NCI-H1417 (cell line): Measurements from ENCODE around the gene MED23.
"Not testable (repeated sequence)": the region's sequence is repeated elsewhere in the genome, so short reads cannot be mapped to it uniquely, and the experiment has no call there.

Experiments
- DNase-seq, 3 experiments: peaks; one replicate each; lab custom pipeline; 2025; lab: John Stamatoyannopoulos, UW

Gene MED23

DNA sequence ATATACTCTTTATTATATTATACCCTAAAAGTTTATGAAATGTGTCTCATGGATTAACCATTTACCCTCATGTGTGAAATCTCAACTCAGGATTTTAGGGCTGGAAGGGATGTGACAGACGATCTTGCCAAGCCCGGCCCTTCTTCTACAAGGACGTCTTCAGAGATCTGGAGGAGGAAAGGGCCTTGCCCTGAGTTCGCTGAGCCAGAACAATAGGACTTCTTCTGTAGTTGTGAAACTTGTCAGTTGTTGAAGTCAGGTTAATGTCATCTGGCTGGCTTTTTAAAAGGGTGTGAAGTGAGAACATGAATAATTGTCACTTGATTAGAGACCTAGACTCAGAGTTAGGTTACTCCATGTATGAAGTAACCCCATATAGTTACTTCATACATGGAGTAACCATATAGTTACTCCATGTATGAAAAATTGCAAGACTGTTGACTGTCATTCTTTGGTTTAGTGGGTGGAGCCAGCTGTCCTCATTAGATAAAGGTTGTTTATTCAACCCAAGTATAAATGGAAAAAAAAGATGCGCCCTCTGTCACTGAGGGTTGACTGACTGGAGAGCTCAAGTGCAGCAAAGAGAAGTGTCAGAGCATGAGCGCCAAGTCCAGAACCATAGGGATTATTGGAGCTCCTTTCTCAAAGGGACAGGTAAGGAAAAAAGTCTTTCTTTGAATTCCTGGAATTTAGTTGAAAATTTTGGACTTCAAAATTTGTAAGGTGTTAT lies 55.2 kb downstream of the MED23 start, which contains the start of gene ARG1:
ARG1 (plus strand) TSS at position 541 of the 730 bp plus-strand sequence; CDS start at position 598, 57 bp downstream.
- DNase-seq = no peak

DNA sequence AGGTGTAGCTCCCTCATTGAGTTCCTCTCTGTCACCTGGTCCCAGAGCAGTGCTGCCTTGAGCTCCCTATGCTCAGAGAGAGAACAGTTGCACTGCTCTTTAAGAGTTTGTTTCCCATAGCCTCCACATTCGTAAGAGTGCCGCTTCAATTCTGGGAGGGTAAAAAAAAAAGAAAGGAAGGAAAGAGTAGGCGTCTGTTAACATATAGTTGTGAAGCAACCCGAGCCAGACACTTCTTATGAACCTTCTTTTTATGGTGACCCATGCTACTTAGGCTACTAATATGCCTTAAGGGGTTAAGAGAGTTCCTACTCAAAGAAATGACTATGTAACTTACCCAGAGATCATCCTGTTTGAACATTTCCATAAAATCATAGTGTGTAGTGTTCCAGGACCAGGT lies 59.3 kb downstream of the MED23 start:
- no peak for DNase-seq

DNA sequence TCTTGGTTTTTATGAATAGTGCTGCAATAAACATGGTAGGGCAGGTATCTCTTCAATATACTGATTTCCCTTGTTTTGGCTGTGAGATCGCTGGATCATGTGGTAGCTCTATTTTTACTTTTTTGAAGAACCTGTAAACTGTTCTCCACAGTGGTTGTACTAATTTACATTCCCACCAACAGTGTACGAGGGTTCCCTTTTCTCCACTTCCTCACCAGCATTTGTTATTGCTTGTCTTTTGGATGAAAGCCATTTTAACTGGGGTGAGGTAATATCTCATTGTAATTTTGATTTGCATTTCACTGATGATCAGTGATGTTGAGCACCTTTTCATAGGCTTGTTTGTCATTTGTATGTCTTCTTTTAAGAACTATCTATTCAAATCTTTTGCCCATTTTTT lies 63.0 kb downstream of the MED23 start:
- DNase-seq = no peak

DNA sequence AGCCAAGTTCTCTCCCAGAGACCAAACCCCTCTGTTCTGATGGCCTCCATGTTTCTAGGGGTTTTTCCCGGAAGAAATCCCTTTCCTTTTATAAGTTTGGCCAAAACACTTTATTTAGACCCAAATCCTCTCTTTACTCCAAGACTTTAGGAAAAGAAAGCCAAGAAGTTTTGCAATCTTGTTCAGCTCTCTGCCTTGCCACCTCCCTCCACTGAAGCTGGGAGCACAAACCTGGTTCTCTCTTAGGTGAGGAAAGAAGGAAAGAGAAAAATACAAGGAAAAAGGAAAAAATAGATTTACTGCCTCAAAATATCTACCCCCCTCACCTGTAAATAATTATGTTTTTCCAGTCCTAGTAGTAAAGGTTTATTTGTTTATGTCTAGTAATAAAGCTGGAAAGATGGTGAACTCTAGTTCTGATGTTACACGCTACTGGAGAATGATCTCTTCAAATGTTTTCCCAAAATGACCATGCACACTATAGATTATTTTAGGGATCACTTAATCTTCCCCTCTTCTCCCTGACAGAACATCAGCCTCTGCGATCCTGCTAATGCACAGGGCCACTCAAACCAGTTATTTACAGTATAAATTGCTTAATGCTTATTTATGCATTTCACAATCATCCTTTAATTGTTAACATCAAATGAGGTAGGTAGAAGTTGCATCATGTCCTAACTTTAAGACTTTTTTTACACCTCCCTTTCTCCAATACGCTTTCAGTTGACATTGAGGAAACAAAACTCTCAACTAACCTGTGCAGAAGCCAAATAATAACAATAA lies 65.9 kb downstream of the MED23 start:
- no peak for DNase-seq

DNA sequence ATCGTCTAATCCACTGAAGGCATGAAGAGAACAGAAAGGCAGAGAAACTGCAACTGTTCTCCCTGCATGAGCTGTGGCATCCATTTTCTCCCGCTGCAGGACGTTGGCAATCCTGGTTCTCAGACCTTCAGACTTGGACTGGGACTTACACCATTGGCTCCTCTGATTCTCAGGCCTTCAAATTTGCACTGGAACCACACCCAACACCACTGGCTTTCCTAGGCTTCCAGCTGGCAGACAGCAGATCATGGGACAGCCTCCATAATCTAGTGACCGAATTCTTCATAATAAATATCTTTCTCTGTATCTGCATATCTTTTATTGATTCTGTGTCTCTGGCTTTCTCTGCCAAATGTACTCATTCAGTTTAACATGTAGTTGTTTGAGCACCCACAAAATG lies 69.1 kb downstream of the MED23 start:
- DNase-seq = no peak

DNA sequence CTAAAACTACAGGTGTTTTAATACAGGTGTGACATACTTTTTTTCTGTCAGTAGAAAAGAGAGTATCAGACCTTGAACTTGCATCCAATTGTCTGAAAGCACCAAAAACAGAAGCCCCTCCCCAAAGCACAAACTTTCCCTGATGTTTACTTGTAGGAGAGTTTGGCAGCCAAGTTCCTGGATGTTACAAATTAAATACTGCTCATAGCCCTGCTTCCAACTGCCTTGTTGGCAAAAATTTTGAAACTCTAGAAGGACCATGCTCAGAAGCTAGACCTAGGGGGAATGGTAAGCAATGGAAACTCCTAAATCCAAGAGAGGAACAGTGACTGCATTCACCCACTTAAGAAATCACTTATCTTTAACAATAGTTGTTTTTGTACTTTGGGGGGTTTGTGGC lies 72.0 kb downstream of the MED23 start:
- no peak for DNase-seq

DNA sequence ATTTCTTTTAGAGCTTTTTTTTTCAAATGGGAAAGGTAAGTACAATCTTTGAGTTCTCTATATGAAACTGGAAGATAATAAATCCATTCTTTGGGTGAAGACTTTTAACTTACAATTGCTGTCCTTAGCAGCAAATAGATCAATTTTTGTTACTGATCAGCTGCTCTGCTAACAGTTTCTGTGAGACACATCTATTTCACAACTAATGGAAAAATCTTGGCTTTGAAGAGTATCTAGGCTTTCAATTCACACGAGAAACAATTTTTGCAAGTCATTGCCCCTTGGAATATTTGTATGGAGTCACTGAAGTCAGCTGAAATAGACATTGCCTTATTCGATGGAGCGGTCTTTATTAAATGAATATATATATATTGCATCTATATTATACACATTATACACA lies 75.5 kb downstream of the MED23 start:
- DNase-seq = no peak

DNA sequence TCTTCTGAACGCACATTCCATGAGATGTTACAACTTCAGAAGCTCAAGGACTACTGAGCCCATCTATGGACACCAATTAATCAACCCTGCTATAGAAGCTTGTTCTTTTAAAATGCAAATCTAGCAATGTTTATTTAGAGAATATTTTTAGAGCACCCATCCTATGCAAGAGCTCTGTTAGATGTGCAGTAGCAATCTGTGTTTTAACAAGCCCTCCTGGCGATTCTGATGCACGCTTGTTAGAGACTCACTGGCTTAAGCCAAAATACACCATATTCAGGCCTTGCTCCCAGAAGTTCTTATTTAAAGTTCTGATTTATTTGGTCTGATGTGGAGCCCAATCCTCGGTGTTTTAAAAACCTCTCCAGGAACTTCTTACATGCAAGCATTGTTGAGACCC lies 76.1 kb downstream of the MED23 start:
- peak in 1 of 3 experiments; percentile 1 for DNase-seq

DNA sequence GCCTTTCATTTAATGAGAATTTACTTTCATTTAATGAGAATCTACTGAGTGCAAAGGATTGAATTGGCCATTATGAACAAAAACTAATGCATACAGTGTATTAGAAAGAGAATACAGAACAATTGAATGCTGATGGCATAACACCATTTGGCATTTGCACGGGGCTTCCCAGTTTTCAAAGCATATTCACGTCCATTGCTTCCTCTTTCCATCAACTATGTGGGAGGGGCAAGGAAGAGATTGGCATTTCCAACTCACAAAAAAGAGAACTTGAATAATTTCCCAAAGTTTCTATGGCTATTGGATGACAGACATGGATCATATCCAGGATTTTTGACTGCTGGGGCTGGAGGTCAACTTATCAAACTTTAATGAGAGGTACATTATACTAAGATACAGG lies 78.2 kb downstream of the MED23 start:
- no peak for DNase-seq

DNA sequence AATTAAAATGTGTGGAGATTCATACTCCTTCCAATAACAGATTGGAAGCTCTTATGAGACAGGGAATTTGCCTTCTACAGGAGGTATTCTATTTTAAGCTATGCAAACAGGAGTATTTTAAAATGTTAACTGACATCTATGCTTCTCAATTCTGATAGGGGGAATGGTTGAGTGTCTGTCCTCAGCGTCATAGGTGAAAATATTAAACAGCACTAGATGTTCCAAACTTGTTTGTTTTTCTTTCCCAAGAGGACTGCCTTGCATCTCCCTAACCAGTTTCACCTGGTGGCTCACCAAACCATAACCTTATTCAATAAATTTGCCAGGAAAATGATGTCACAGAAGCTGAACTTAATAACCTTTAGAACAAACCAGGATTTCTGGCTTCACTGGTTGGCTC lies 79.6 kb downstream of the MED23 start:
- no peak for DNase-seq

DNA sequence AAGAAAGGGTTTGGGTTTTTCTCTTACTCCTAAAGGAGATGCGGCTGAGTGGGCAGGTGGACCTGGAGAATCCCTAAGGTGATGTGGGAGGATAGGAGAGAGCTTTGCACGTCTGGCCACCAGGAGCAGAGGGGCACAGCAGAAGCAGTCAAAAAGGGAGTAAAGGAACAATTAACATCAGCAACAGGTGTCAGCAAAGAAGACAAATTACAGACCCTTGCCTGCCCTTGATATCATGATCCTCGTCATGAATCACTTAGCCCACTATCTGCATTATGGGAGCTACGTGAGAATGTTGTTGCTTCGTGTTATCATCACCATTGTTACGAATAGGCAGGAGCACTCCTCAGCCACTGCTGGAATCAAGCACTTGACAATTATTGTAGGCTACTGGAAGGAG lies 80.6 kb downstream of the MED23 start:
- no peak for DNase-seq

DNA sequence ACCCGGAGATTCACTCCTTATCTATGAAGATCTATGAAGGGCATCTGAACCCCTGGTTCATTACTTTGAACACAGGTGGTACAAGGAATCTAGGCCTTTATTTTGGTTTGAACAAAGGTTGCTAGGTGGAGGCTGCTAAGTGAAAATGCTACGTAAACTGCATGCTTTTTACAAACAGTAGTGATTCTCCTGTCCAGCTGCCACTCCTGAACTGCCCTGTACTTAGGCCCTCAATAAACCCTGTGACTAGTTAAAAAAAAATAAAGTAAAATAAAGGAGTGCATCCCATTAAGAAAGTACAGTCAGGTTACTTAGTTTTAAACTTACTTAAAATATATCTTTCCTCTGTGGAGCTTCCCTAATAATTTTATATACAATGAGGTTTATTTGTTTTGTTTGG lies 82.7 kb downstream of the MED23 start:
- peak in 1 of 3 experiments; percentile 21 for DNase-seq

DNA sequence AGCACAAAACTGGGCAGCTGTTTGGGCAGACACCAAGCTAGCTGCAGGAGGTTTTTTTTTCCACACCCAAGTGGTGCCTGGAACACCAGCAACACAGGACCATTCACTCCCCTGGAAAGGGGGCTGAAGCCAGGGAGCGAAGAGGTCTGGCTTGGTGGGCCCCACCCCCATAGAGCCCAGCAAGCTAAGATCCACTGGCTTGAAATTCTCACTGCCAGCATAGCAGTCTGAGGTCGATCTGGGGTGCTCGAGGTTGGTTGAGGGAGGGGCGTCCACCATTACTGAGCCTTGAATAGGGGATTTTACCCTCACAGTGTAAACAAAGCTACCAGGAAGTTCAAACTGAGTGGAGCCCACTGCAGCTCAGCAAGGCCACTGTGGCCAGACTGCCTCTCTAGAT lies 89.4 kb downstream of the MED23 start:
- DNase-seq = not testable (repeated sequence)

DNA sequence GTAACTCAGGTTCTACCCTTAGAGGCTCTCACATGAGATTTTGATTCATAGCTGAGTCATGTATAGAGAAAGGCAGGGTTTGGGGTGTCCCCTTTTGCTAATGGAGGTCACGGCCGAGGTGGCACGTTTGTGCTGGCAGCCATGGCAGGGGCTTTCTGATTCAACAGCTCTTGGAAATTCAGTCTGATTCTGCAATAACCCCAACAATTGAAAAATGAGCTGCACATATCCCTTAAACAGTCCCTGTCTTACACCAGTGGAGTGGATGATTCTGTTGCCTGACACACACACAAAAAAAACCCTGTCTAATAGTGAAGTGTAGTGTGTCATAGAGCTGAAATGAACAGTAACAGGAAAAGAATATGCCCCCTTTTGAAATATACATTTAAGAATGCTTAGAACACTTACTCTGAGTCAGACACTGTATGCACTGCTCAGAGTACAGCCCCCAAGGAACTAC lies 95.4 kb downstream of the MED23 start:
- no peak for DNase-seq

DNA sequence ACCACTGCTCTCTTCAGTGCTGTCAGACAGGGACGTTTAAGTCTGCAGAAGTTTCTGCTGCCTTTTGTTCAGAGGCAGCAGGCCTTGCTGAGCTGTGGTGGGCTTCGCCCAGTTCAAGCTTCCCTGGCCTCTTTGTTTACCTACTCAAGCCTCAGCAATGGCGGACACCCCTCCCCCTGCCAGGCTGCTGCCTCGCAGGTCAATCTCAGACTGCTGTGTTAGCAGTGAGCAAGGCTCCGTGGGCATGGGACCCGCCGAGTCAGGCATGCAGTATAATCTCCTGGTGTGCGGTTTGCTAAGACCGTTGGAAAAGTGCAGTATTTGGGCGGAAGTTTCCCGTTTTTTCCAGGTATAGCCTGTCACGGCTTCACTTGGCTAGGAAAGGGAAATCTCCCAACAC lies 96.4 kb downstream of the MED23 start:
- DNase-seq = not testable (repeated sequence)

DNA sequence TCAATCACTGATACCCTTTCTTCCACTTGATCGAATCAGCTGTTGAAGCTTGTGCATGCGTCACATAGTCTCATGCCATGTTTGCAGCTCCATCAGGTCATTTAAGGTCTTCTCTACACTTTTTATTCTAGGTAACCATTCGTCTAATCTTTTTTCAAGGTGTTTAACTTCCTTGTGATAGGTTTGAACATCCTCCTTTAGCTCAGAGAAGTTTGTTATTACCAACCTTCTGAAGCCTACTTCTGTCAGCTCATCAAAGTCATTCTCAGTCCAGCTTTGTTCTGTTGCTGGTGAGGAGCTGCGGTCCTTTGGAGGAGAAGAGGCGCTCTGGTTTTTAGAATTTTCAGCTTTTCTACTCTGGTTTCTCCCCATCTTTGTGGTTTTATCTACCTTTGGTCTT lies 97.1 kb downstream of the MED23 start:
- not testable (repeated sequence) for DNase-seq

DNA sequence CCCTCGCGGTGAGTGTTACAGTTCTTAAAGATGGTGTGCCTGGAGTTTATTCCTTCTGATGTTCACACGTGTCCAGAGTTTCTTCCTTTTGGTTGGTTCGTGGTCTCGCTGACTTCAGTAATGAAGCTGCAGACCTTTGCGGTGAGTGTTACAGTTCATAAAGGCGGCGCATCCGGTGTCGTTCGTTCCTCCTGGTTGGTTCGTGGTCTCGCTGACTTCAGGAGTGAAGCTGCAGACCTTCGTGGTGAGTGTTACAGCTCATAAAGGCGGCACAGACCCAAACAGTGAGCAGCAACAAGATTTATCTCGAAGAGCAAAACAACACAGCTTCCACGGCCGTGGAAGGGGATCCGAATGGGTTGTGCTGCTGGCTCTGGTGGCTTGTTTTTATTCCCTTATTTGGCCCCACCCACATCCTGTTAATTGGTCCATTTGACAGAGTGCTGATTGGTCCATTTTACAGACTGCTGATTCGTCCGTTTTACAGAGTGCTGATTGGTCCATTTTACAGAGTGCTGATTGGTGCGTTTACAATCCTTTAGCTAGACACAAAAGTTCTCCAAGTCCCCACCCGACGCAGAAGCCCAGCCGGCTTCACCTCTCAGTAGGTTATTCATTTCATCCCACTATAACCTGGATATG lies 103.2 kb downstream of the MED23 start:
- DNase-seq = no peak

DNA sequence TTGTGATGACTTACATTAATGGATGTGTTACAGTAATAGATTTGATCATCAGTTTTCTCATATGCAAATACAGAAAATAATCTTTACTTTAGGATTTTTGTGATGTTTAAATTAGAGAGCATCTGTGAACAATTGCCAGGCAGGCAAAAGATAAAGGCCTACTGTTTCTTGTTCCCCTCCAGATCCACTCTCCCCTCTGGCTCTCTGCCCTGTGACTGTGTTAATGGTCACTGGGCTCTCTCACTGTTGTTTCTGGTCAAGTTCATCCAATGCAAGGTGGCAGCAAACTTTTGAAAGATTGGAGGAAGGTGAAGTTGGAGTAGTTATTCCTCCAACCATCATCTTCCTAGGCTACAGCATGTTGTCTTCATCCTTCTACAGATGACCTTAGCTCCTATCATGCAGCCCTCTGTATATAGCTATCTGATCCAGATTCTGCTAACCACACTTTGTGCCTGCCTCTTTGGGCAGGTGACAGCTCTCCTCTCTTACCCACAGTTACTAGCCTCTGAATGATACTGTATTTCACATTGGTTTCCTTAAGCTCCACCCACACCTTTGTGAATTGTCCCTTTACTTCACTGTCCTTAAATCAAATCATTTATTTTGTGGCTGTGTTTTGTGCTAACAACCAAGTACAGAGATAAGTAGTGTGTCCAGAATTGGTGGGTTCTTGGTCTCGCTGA lies 103.9 kb downstream of the MED23 start:
- DNase-seq = no peak
